Measurements from ENCODE around the gene SNCG. TPM values are rescaled to one million over a fixed set of nuclear protein-coding genes. Genes with fewer than 3 reads are reported as not detected.

The SNCG gene
- total and polyA plus RNA-seq, 2 donors, result 27.5 to 69.4 TPM

DNA sequence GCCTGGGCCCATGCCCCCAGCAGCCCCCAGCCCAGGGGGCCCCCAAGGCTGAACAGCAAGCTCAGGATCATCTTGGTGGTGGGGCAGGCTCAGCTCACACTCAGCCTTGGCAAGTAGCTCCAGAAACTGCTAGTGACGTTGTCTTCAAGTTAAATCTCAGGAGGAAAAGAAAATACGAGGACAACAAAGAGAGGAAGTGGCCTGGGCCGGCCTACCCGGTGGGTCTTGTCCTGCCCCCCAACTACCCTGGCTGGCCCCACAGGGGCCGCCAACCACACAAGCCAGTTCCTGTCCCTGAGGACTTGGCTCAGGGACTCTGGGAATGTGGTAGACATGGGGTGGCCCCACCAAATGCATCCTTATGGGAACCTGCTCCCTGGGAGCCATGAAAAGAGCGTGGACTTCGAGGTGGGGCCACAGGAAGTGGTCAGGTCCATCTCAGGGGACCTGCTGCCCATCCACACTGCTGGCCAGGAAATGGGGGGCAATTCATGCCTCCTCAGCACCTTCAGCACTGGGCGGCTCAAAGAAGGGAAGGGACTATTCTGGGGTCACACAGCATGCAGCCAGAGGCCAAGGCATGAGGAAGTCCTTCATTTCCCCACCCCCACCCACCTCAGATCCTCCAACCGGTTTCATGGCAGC, 806 bp upstream of the SNCG start, which contains the start of gene MMRN2:
Gene MMRN2, minus strand, starts transcription at position 145 of the 645 bp plus-strand sequence. Its CDS starts 74 bp downstream, at position 71.
- Histone ChIP-seq H3K4me3 (ENCODE audit: low read length in 2 of 2) (no peak within 1 kb of the TSS), H3K4me1 (ENCODE audit: control insufficient read depth in 2 of 2, insufficient read depth in 2 of 2, low read length in 2 of 2) (peaks cover 0 to 7% of the 10 kb centered on the region in 2 donors), H3K27me3 (ENCODE audit: control insufficient read depth in 2 of 2, insufficient read depth in 1 of 2, low read length in 1 of 2) (peaks cover 0 to 8% of the 10 kb centered on the region in 2 donors), H3K27ac (ENCODE audit: low read depth in 1 of 2, low read length in 1 of 2) (no peak within 1 kb of the TSS), H3K9me3 (ENCODE audit: control insufficient read depth in 2 of 2, insufficient read depth in 1 of 2, low read length in 1 of 2) (no peaks in the 10 kb centered on the region), H3K36me3 (ENCODE audit: control insufficient read depth in 2 of 2, insufficient read depth in 2 of 2, low read length in 1 of 2) (no peaks in the 10 kb centered on the region)
- DNase-seq (ENCODE audit: low read depth in 6 of 9, low spot score in 9 of 9), result no peak
- 62% methylated on average over 9 of the region's 9 CpGs for WGBS

DNA sequence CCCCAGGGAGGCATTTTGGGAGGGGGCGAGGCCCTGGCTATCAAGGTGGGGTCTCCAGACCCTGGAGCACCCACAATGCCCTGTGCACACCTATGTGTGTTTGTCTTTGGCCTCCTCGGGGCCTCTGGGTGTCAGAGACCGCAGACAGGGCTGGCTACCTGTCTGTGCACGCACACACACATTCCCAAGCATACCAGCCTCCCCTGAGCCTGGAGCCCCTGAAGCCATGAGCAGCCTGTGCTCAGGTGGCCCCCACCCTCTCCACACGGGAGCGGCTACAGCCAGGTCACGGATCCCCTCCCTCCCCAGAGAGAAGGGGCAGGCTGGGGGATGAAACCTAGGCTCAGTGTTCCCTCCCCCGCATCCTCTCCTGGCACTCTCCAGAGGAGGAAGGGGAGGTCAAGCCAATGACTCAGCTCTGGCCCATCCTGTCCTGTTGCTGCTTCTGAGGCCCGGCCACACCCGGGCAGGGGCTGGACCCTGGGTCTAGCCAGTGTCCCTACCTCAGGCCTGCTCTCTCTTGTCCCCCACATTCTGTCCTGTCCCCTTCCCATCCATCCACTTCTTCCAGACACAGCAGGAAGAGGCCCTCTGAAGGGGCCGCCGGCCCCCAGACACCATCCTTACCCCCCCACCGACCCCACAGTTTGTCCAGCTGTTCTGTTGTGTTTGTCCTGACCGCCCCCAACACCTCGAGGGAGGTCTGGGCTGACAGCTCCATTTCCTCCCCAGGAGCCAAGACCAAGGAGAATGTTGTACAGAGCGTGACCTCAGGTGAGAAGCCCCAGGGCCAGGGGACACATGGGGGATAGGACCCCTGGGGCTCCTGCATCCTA, 720 bp downstream of the SNCG start:
- Histone ChIP-seq H3K27me3 (ENCODE audit: control insufficient read depth in 2 of 2, insufficient read depth in 1 of 2, low read length in 1 of 2) (peaks cover 0 to 8% of the 10 kb centered on the region in 2 donors), H3K4me3 (ENCODE audit: low read length in 2 of 2) (no peak overlapping the region), H3K27ac (ENCODE audit: low read depth in 1 of 2, low read length in 1 of 2) (no peak overlapping the region), H3K36me3 (ENCODE audit: control insufficient read depth in 2 of 2, insufficient read depth in 2 of 2, low read length in 1 of 2) (no peaks in the 10 kb centered on the region), H3K4me1 (ENCODE audit: control insufficient read depth in 2 of 2, insufficient read depth in 2 of 2, low read length in 2 of 2) (peaks cover 0 to 7% of the 10 kb centered on the region in 2 donors), H3K9me3 (ENCODE audit: control insufficient read depth in 2 of 2, insufficient read depth in 1 of 2, low read length in 1 of 2) (no peaks in the 10 kb centered on the region)
- DNase-seq (ENCODE audit: low read depth in 6 of 9, low spot score in 9 of 9), result no peak
- WGBS, result 74% methylated on average over 16 of the region's 16 CpGs

DNA sequence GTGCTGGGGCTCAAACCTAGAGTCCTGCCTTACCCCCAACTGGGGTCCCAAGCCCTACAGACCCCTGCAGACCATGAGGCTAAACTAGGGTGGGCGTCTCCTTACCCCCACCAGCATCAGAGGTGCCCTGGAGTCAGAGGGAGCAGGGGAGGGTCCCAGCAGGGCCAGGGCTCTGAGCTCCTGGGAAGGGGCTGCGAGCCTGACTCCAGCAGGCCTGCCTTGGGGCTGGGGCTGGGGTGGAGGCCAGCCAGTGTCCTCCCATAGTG, 1.3 kb downstream of the SNCG start:
- H3K4me3 ChIP-seq (ENCODE audit: low read length in 2 of 2), result no peak overlapping the region
- no peaks in the 10 kb centered on the region for H3K36me3 ChIP-seq (ENCODE audit: control insufficient read depth in 2 of 2, insufficient read depth in 2 of 2, low read length in 1 of 2)
- H3K27ac ChIP-seq (ENCODE audit: low read depth in 1 of 2, low read length in 1 of 2), result no peak overlapping the region
- peaks cover 0 to 7% of the 10 kb centered on the region in 2 donors for H3K4me1 ChIP-seq (ENCODE audit: control insufficient read depth in 2 of 2, insufficient read depth in 2 of 2, low read length in 2 of 2)
- H3K9me3 ChIP-seq (ENCODE audit: control insufficient read depth in 2 of 2, insufficient read depth in 1 of 2, low read length in 1 of 2), result no peaks in the 10 kb centered on the region
- 93% methylated on average over 2 of the region's 2 CpGs for WGBS
- DNase-seq (ENCODE audit: low read depth in 6 of 9, low spot score in 9 of 9), result no peak
- H3K27me3 ChIP-seq (ENCODE audit: control insufficient read depth in 2 of 2, insufficient read depth in 1 of 2, low read length in 1 of 2), result peaks cover 0 to 8% of the 10 kb centered on the region in 2 donors

- no peaks in the 10 kb centered on the region for H3K36me3 ChIP-seq (ENCODE audit: control insufficient read depth in 2 of 2, insufficient read depth in 2 of 2, low read length in 1 of 2)
- peaks cover 0 to 7% of the 10 kb centered on the region in 2 donors for H3K27me3 ChIP-seq (ENCODE audit: control insufficient read depth in 2 of 2, insufficient read depth in 1 of 2, low read length in 1 of 2)
- peak in 1 of 9 donors; percentile 26 for DNase-seq (ENCODE audit: low read depth in 6 of 9, low spot score in 9 of 9)
- WGBS, result 88% methylated on average over 37 of the region's 37 CpGs
- H3K4me1 ChIP-seq (ENCODE audit: control insufficient read depth in 2 of 2, insufficient read depth in 2 of 2, low read length in 2 of 2), result peaks cover 0 to 5% of the 10 kb centered on the region in 2 donors
- no peaks in the 10 kb centered on the region for H3K9me3 ChIP-seq (ENCODE audit: control insufficient read depth in 2 of 2, insufficient read depth in 1 of 2, low read length in 1 of 2)
- H3K27ac ChIP-seq (ENCODE audit: low read depth in 1 of 2, low read length in 1 of 2), result no peak overlapping the region
- no peak overlapping the region for H3K4me3 ChIP-seq (ENCODE audit: low read length in 2 of 2)
Observed at GRCh38 chr10:86960003-86960862, 1.8 kb downstream of the SNCG start.

- H3K4me3 ChIP-seq (ENCODE audit: low read length in 2 of 2), result no peak overlapping the region
- H3K36me3 ChIP-seq (ENCODE audit: control insufficient read depth in 2 of 2, insufficient read depth in 2 of 2, low read length in 1 of 2), result no peaks in the 10 kb centered on the region
- H3K27ac ChIP-seq (ENCODE audit: low read depth in 1 of 2, low read length in 1 of 2), result no peak overlapping the region
- DNase-seq (ENCODE audit: low read depth in 6 of 9, low spot score in 9 of 9), result no peak
- H3K9me3 ChIP-seq (ENCODE audit: control insufficient read depth in 2 of 2, insufficient read depth in 1 of 2, low read length in 1 of 2), result no peaks in the 10 kb centered on the region
- peaks cover 0 to 5% of the 10 kb centered on the region in 2 donors for H3K27me3 ChIP-seq (ENCODE audit: control insufficient read depth in 2 of 2, insufficient read depth in 1 of 2, low read length in 1 of 2)
- 91% methylated on average over 9 of the region's 9 CpGs for WGBS
- H3K4me1 ChIP-seq (ENCODE audit: control insufficient read depth in 2 of 2, insufficient read depth in 2 of 2, low read length in 2 of 2), result peaks cover 0 to 7% of the 10 kb centered on the region in 2 donors
Observed at GRCh38 chr10:86960863-86961434, 2.5 kb downstream of the SNCG start.

- Histone ChIP-seq H3K36me3 (ENCODE audit: control insufficient read depth in 2 of 2, insufficient read depth in 2 of 2, low read length in 1 of 2) (no peaks in the 10 kb centered on the region), H3K27ac (ENCODE audit: low read depth in 1 of 2, low read length in 1 of 2) (no peak overlapping the region), H3K9me3 (ENCODE audit: control insufficient read depth in 2 of 2, insufficient read depth in 1 of 2, low read length in 1 of 2) (no peaks in the 10 kb centered on the region), H3K4me1 (ENCODE audit: control insufficient read depth in 2 of 2, insufficient read depth in 2 of 2, low read length in 2 of 2) (peaks cover 0 to 13% of the 10 kb centered on the region in 2 donors), H3K27me3 (ENCODE audit: control insufficient read depth in 2 of 2, insufficient read depth in 1 of 2, low read length in 1 of 2) (peaks cover 0 to 6% of the 10 kb centered on the region in 2 donors), H3K4me3 (ENCODE audit: low read length in 2 of 2) (no peak overlapping the region)
- WGBS, result 96% methylated on average over 12 of the region's 12 CpGs
- DNase-seq (ENCODE audit: low read depth in 6 of 9, low spot score in 9 of 9), result no peak
Observed at GRCh38 chr10:86961481-86962091, 3.2 kb downstream of the SNCG start.

GRCh38 chr10:86962136-86962980, 4.0 kb downstream of the SNCG start:
- Histone ChIP-seq H3K9me3 (ENCODE audit: control insufficient read depth in 2 of 2, insufficient read depth in 1 of 2, low read length in 1 of 2) (no peaks in the 10 kb centered on the region), H3K27me3 (ENCODE audit: control insufficient read depth in 2 of 2, insufficient read depth in 1 of 2, low read length in 1 of 2) (peaks cover 1 to 14% of the 10 kb centered on the region in 2 donors), H3K27ac (ENCODE audit: low read depth in 1 of 2, low read length in 1 of 2) (no peak overlapping the region), H3K4me1 (ENCODE audit: control insufficient read depth in 2 of 2, insufficient read depth in 2 of 2, low read length in 2 of 2) (peaks cover 0 to 19% of the 10 kb centered on the region in 2 donors), H3K4me3 (ENCODE audit: low read length in 2 of 2) (no peak overlapping the region), H3K36me3 (ENCODE audit: control insufficient read depth in 2 of 2, insufficient read depth in 2 of 2, low read length in 1 of 2) (no peaks in the 10 kb centered on the region)
- WGBS, result 92% methylated on average over 7 of the region's 7 CpGs
- no peak for DNase-seq (ENCODE audit: low read depth in 6 of 9, low spot score in 9 of 9)

DNA sequence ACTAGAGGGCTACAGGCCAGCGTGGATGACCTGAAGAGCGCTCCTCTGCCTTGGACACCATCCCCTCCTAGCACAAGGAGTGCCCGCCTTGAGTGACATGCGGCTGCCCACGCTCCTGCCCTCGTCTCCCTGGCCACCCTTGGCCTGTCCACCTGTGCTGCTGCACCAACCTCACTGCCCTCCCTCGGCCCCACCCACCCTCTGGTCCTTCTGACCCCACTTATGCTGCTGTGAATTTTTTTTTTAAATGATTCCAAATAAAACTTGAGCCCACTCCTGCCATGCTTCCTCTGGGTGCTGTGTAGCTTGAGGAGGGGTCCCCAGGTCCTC, 4.5 kb downstream of the SNCG start:
- WGBS, result 94% methylated on average over 7 of the region's 7 CpGs
- no peak overlapping the region for H3K4me3 ChIP-seq (ENCODE audit: low read length in 2 of 2)
- peaks cover 6 to 17% of the 10 kb centered on the region in 2 donors for H3K27me3 ChIP-seq (ENCODE audit: control insufficient read depth in 2 of 2, insufficient read depth in 1 of 2, low read length in 1 of 2)
- no peak for DNase-seq (ENCODE audit: low read depth in 6 of 9, low spot score in 9 of 9)
- H3K4me1 ChIP-seq (ENCODE audit: control insufficient read depth in 2 of 2, insufficient read depth in 2 of 2, low read length in 2 of 2), result peaks cover 0 to 20% of the 10 kb centered on the region in 2 donors
- no peaks in the 10 kb centered on the region for H3K9me3 ChIP-seq (ENCODE audit: control insufficient read depth in 2 of 2, insufficient read depth in 1 of 2, low read length in 1 of 2)
- no peaks in the 10 kb centered on the region for H3K36me3 ChIP-seq (ENCODE audit: control insufficient read depth in 2 of 2, insufficient read depth in 2 of 2, low read length in 1 of 2)
- no peak overlapping the region for H3K27ac ChIP-seq (ENCODE audit: low read depth in 1 of 2, low read length in 1 of 2)
